ENCODE results near the gene MRI1. TPM values are rescaled to one million over a fixed set of nuclear protein-coding genes. Genes with fewer than 3 reads are reported as not detected.
A peak's percentile ranks its signal among the peaks of the same experiment; 100 is the strongest.

The MRI1 gene
- 27.8 and 37.2 TPM in 2 replicates for total RNA-seq (2014; rRNA removed; shearing (Covaris generic); ENCODE audit: low replicate concordance)

GRCh38 chr19:13764101-13764807, at the start of gene MRI1:
Gene MRI1 (plus strand): TSS chr19:13764522. CDS start chr19:13764589, 67 bp downstream.
- Histone ChIP-seq H3K27me3 (no peaks in the 10 kb centered on the region), H3K9me3 (no peaks in the 10 kb centered on the region), H3K4me3 (peak within 1 kb of the TSS; percentile 73), H3K36me3 (peaks cover 61% of the 10 kb centered on the region)
- DNase-seq, result peak; percentile 75

GRCh38 chr19:13717194-13717643, 47.1 kb upstream of the MRI1 start:
- peaks cover 21% of the 10 kb centered on the region for H3K9me3 ChIP-seq
- no peak overlapping the region for H3K4me3 ChIP-seq
- no peaks in the 10 kb centered on the region for H3K36me3 ChIP-seq
- H3K27me3 ChIP-seq, result no peaks in the 10 kb centered on the region
- DNase-seq, result peak; percentile 57

- H3K36me3 ChIP-seq, result no peaks in the 10 kb centered on the region
- peak; percentile 91 for DNase-seq
- H3K27me3 ChIP-seq, result no peaks in the 10 kb centered on the region
- no peak overlapping the region for H3K4me3 ChIP-seq
- peaks cover 21% of the 10 kb centered on the region for H3K9me3 ChIP-seq
Observed at GRCh38 chr19:13718733-13719132, 45.6 kb upstream of the MRI1 start.

GRCh38 chr19:13722146-13722545, 42.2 kb upstream of the MRI1 start:
- no peaks in the 10 kb centered on the region for H3K36me3 ChIP-seq
- no peak for DNase-seq
- H3K9me3 ChIP-seq, result no peaks in the 10 kb centered on the region
- no peak overlapping the region for H3K4me3 ChIP-seq
- H3K27me3 ChIP-seq, result no peaks in the 10 kb centered on the region

DNA sequence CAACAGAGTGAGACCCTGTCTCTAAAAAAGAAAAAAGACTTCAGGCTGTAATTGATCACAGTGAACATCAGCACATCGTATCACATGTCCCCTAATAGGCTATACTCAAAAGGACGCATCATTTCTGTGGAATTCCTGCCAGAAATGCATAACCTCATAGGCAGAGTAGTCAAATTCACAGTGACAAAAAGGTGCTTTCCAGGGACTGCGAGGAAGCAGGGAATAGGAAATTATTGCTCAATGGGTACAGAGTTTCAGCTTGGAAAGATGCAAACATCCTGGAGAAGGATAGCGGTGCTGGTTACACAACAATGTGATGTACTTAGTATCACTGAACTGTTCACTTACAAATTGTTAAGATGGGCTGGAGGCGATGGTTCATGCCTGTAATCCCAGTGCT, 41.1 kb upstream of the MRI1 start:
- H3K36me3 ChIP-seq, result no peaks in the 10 kb centered on the region
- H3K27me3 ChIP-seq, result no peaks in the 10 kb centered on the region
- H3K4me3 ChIP-seq, result no peak overlapping the region
- no peaks in the 10 kb centered on the region for H3K9me3 ChIP-seq
- DNase-seq, result no peak

DNA sequence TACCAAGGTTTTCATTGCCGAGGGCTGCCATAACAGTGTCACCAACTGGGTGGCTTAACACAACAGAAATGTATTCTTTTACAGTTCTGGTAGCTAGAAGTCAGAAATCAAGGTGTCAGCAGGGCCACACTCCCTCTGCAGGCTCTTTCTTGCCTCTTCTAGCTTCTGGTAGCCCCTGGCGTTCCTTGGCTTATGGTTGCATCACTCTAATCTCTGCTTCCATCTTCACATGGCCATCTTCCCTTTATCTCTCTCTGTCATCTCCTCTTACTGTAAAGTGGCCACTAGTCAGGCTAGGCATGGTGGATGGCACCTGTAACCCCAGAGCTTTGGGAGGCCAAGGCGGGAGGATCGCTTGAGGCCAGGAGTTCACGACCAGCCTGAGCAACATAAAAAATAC, 38.0 kb upstream of the MRI1 start:
- Histone ChIP-seq H3K9me3 (no peaks in the 10 kb centered on the region), H3K4me3 (no peak overlapping the region), H3K27me3 (no peaks in the 10 kb centered on the region), H3K36me3 (no peaks in the 10 kb centered on the region)
- no peak for DNase-seq

- no peak for DNase-seq
- no peak overlapping the region for H3K4me3 ChIP-seq
Observed at GRCh38 chr19:13727798-13728197, 36.5 kb upstream of the MRI1 start.

GRCh38 chr19:13729859-13730258, 34.5 kb upstream of the MRI1 start:
- Histone ChIP-seq H3K36me3 (peaks cover 13% of the 10 kb centered on the region), H3K4me3 (no peak overlapping the region), H3K27me3 (no peaks in the 10 kb centered on the region), H3K9me3 (no peaks in the 10 kb centered on the region)
- no peak for DNase-seq

More at GRCh38 chr19:13727798-13728197, 36.5 kb upstream of the MRI1 start:
- Histone ChIP-seq H3K27me3 (no peaks in the 10 kb centered on the region), H3K9me3 (no peaks in the 10 kb centered on the region), H3K36me3 (no peaks in the 10 kb centered on the region)

DNA sequence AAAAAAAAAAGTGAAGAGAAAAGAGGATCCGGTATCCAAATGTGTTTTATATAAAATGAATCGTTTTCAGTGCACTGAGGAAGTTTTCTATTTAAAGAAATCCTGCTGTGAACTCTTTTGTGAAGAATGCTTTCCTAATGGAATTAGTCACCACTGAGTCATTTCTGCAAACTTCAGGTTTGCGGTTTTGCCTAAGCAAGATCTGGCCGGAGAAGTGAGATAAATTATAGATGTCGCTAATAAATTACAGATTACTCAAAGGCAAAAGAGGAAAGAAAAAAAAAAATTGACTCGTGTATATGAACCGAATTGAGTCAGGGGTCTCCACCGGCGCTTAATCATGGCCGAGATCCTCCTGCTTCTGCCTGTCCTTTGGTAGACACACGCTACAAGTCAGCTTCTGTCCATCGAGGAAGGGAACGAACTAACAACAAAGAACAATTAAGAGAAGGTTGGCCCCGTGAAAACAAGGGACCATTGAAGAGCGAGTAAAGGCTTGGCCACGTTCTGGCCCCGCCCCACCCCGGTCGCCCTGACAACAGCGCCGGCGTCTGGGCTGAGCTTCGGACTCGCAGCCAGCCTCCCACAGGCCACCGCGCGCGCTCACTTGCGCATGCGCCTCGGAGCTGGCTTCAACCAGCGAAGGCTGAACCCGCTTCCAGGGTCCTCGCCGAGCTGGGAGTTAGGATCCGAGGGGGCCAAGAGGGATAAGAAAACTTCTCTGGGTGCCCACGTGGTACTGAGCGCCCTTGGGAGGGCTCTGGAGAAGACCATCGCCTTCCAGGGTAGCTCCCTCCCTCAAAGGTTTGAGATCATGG, 33.0 kb upstream of the MRI1 start:
- H3K36me3 ChIP-seq, result peaks cover 14% of the 10 kb centered on the region
- peak; percentile 99 for DNase-seq
- no peaks in the 10 kb centered on the region for H3K9me3 ChIP-seq
- peak overlapping the region; percentile 63 for H3K4me3 ChIP-seq
- no peaks in the 10 kb centered on the region for H3K27me3 ChIP-seq

- Histone ChIP-seq H3K4me3 (peak overlapping the region; percentile 63), H3K9me3 (no peaks in the 10 kb centered on the region), H3K27me3 (no peaks in the 10 kb centered on the region), H3K36me3 (peaks cover 19% of the 10 kb centered on the region)
- DNase-seq, result no peak
Observed at GRCh38 chr19:13732337-13732736, 32.0 kb upstream of the MRI1 start.

DNA sequence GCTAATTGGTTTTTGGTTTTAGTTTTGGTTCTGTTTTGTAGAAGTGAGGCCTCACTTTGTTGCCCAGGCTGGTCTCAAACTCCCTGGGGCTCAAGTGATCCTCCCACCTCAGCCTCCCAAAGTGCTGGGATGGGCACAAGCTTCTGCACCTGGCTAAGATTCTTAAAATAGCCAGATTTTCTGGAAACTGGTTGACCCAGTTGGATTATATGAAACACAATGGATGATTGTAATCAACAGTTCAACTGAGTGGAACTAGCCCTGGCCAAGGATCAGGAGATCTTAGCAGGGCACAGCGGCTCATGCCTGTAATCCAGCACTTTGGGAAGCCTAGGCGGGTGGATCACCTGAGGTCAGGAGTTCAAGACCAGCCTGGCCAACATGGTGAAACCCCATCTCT, 29.6 kb upstream of the MRI1 start:
- Histone ChIP-seq H3K9me3 (no peaks in the 10 kb centered on the region), H3K27me3 (no peaks in the 10 kb centered on the region), H3K36me3 (peaks cover 26% of the 10 kb centered on the region), H3K4me3 (no peak overlapping the region)
- no peak for DNase-seq

GRCh38 chr19:13738073-13738472, 26.2 kb upstream of the MRI1 start:
- no peak for DNase-seq
- H3K36me3 ChIP-seq, result peaks cover 34% of the 10 kb centered on the region
- peaks cover 2% of the 10 kb centered on the region; the same call in 1 of the 2 replicates for H3K9me3 ChIP-seq
- no peaks in the 10 kb centered on the region for H3K27me3 ChIP-seq
- H3K4me3 ChIP-seq, result no peak overlapping the region

DNA sequence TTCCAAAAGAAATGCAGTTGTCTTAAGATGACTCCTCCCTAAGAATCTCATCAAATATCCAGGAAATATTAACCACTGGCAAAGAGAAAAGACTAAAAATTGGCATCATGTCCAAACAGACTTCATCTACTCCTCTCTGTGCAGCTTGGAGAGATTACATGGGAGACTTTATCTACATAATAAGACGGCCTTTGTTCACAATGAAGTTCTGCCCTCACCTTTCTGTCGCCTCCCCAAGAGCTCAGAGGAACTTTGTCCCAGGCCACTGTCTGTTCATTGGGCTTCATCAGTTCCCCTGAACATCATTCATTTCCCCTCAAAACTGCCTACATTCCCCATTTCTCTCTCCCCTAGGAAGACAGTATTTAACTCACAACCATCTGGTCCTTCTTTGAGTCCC, 22.4 kb upstream of the MRI1 start:
- no peak for DNase-seq
- Histone ChIP-seq H3K4me3 (no peak overlapping the region), H3K27me3 (no peaks in the 10 kb centered on the region), H3K36me3 (peaks cover 18% of the 10 kb centered on the region), H3K9me3 (peaks cover 2% of the 10 kb centered on the region; the same call in 1 of the 2 replicates)

DNA sequence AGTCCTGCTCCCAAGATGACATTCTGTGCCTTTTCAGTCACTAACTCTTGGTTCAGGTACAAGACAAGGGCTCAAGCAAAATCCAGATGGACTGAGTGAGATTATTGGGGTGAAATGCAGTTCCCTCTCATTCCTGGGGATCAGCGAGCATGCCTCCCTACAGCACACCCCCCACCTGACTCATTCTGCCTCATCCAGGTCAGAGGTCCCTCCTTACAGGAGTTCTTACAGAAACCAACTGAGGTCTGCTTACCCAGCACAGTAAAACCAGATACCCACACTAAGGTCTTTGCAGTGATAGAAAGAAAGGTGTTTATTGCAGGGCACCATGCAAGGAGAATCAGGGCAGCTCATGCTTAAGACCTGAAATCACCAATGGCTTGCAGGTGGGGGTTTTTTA, 21.6 kb upstream of the MRI1 start:
- DNase-seq, result no peak
- Histone ChIP-seq H3K4me3 (no peak overlapping the region), H3K9me3 (peaks cover 6% of the 10 kb centered on the region)

DNA sequence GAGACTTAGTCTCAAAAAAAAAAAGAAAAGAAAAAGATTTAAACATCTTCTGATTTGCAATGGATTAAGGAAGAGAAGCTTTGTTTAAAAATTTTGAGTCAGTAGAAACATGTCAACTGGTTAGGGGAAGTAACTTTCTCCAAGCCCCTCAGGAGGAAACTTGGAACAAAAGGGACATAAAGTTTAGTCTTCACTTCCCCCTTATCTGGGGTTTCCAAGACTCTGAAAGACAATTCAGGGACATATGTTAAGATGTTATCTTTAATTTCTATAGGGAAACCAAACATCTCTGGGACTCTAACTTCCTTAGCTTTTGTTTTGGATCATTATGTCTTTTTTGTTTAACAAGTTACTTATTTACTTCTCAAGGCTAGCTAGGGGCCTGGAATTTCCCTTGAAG, 20.1 kb upstream of the MRI1 start:
- Histone ChIP-seq H3K36me3 (peaks cover 14% of the 10 kb centered on the region), H3K9me3 (peaks cover 6% of the 10 kb centered on the region), H3K27me3 (no peaks in the 10 kb centered on the region), H3K4me3 (no peak overlapping the region)
- no peak for DNase-seq

More for the DNA sequence above, 21.6 kb upstream of the MRI1 start:
- Histone ChIP-seq H3K36me3 (peaks cover 17% of the 10 kb centered on the region), H3K27me3 (no peaks in the 10 kb centered on the region)

DNA sequence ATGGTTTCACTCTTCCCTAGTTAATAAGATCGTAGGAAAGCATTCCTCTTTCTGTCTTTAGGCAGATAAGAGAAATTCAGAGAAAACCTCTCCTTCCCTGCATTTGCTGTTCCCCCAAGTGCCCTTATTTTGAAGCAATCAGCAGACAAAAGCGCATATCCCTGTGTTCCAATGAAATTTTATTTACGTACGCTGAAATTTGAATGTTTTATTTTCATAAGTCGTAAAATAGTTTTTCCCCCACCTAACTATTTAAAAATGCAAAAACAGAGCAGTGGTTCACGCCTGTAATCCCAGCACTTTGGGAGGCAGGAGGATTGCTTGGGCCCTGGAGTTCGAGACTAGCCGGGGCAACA, 17.2 kb upstream of the MRI1 start:
- H3K4me3 ChIP-seq, result peak overlapping the region; percentile 90
- peaks cover 5% of the 10 kb centered on the region for H3K9me3 ChIP-seq
- peaks cover 27% of the 10 kb centered on the region for H3K36me3 ChIP-seq
- no peaks in the 10 kb centered on the region for H3K27me3 ChIP-seq
- DNase-seq, result no peak

- peak overlapping the region; percentile 90 for H3K4me3 ChIP-seq
- H3K9me3 ChIP-seq, result peaks cover 5% of the 10 kb centered on the region
- peak; percentile 38 for DNase-seq
- peaks cover 36% of the 10 kb centered on the region for H3K36me3 ChIP-seq
- H3K27me3 ChIP-seq, result no peaks in the 10 kb centered on the region
Observed at GRCh38 chr19:13748169-13748828, 16.0 kb upstream of the MRI1 start.
